ENCODE measurements around the gene FOXI1.

FOXI1 gene

DNA sequence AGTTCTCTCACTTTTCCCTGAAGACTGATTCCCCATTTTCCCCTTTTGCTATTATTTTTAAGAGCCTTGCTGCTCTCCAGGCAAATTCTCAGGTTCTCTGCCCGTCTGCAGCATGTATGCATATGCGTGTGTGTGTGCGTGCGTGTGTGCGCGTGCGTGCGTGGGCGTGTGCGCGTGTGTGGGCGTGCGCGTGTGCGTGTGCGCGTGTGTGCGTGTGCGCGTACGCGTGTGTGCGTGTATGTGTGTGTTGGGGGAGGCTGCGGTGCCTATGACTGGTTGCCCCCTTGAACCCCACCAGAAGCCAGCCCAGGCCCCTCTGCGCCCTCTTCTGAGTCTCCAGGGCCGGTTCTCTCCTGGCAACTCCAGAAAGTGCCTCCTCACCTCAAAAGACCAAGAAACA is 987 bp upstream of the FOXI1 start:
- TF ChIP-seq, protein P1, sequence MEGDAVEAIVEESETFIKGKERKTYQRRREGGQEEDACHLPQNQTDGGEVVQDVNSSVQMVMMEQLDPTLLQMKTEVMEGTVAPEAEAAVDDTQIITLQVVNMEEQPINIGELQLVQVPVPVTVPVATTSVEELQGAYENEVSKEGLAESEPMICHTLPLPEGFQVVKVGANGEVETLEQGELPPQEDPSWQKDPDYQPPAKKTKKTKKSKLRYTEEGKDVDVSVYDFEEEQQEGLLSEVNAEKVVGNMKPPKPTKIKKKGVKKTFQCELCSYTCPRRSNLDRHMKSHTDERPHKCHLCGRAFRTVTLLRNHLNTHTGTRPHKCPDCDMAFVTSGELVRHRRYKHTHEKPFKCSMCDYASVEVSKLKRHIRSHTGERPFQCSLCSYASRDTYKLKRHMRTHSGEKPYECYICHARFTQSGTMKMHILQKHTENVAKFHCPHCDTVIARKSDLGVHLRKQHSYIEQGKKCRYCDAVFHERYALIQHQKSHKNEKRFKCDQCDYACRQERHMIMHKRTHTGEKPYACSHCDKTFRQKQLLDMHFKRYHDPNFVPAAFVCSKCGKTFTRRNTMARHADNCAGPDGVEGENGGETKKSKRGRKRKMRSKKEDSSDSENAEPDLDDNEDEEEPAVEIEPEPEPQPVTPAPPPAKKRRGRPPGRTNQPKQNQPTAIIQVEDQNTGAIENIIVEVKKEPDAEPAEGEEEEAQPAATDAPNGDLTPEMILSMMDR (IDR thresholded peaks at IDR 0.05; ENCODE audit: low read depth, low read length, missing control alignments), result no peak
- no peak overlapping the region for H3K4me3 ChIP-seq (ENCODE audit: low read depth, low read length)
- no peak for DNase-seq (ENCODE audit: low read depth)

DNA sequence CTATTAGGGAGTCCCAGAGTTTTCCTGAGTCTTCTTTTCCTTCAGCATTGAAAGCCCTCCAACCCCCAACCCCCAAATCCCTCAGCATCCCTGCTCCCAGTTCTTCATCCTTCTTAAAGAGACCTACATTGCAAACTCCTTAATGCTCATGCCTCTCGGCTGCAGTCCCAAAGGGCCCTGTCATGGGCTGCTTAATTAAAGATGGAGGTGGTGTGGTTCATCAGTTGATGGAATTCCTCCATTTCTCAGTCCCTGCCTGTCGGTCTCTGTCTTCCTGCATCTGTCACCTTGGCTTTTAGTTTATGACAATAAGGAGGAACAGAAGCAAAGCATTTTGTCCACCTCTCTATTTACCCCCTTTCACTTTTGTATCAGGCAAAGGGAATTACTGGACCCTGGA is 2.0 kb downstream of the FOXI1 start:
- DNase-seq (ENCODE audit: low read depth), result no peak
- TF ChIP-seq, protein P1 (IDR thresholded peaks at IDR 0.05; ENCODE audit: low read depth, low read length, missing control alignments), result no peak
- H3K4me3 ChIP-seq (ENCODE audit: low read depth, low read length), result no peak overlapping the region

DNA sequence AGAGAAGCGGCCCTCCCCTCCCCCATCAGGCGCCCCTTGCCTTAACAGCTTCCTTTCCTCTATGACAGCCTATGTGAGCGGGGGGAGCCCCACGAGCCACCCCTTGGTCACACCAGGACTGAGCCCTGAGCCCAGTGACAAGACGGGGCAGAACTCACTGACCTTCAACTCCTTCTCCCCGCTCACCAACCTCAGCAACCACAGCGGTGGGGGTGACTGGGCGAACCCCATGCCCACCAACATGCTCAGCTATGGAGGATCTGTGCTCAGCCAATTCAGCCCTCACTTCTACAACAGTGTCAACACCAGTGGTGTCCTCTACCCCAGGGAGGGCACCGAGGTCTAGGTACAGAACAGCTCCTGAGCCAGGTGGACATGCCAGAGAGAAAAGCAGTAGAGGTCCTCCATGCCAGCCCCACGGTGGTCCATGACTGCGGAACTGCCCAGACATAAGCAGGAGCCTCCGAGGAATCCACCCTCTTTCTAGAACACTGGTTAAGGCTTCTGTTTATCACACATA is 2.6 kb downstream of the FOXI1 start:
- DNase-seq (ENCODE audit: low read depth), result no peak
- no peak overlapping the region for H3K4me3 ChIP-seq (ENCODE audit: low read depth, low read length)
- TF ChIP-seq, protein P1 (IDR thresholded peaks at IDR 0.05; ENCODE audit: low read depth, low read length, missing control alignments), result no peak

DNA sequence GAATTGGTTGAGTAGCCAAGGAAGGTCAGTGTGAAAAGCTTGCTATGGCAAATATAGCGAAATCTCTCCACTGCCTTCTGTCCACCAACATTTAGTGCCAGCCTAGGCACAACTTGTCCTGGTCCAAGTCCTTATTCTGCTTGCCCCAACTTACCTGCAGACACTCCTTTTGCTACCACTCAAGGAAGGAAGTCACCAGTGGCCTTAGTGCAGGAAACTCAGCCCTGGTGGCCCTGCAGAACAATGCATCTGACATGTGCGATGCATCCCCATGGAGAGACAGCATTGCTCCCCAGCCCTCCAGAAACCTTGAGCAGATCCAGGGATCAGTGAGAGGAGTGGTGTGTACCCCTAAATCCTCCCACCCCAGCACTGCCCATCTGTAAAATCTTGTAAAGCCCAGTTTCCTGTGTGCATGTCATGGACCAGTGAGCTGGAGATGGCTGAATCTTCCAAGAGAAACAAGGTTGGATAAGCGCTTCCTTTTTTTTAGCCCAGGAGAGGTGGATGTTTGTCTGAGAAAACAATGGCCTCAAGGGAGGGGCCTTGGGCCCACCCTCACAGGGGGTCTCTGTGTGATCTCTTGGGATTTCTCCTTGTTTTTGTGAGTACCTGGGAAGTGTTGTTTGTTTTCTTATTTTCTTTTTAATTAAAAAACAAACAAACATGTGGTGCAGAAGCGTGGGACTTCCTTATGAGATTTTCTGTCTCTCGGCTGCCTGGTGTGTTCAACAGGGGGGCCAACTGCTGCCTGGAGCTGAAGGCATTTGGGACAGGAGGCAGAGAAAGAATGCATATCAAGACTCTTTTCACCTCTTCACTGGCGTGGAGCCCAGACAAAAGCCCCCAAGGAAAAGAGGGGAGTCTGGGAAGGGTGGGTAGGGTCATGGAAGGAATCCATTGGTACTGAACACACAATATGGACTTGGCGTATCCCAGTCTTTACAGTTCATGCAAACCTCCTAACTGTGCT is 3.6 kb downstream of the FOXI1 start:
- H3K4me3 ChIP-seq (ENCODE audit: low read depth, low read length), result no peak overlapping the region
- TF ChIP-seq, protein P1 (IDR thresholded peaks at IDR 0.05; ENCODE audit: low read depth, low read length, missing control alignments), result no peak
- DNase-seq (ENCODE audit: low read depth), result no peak

DNA sequence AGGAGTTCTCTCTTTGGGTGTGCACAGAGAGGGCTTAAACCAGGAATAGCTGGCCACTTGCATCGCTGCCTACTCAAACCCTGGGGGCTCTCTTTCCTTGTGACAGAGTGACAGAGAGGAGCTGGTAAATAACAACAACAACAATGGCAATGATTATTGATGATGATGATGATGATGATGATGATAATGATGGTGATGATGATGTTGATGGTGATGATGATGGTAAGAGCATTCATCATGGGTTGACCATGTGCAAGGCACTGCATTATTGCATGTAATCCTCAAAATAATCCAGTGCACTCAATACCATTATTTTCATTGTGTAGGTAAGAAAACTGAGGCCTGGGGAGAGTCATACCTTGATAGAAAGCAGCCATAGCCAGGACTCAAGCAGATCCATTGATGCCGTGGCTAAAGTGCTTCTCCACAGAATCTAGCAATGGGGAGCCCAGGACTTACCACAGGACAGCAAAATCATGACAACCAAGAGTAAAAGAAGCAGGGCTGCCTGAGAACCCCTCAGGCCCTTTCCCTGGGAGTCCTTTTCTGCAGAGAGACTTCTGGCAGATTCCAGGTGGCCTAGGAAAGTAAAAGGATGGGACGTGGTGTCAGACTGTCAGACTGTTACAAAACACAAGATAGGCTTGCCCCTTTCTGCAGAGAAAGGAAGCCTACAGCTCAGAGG is 4.8 kb downstream of the FOXI1 start:
- DNase-seq (ENCODE audit: low read depth), result no peak
- H3K4me3 ChIP-seq (ENCODE audit: low read depth, low read length), result no peak overlapping the region
- TF ChIP-seq, protein P1 (IDR thresholded peaks at IDR 0.05; ENCODE audit: low read depth, low read length, missing control alignments), result no peak

DNA sequence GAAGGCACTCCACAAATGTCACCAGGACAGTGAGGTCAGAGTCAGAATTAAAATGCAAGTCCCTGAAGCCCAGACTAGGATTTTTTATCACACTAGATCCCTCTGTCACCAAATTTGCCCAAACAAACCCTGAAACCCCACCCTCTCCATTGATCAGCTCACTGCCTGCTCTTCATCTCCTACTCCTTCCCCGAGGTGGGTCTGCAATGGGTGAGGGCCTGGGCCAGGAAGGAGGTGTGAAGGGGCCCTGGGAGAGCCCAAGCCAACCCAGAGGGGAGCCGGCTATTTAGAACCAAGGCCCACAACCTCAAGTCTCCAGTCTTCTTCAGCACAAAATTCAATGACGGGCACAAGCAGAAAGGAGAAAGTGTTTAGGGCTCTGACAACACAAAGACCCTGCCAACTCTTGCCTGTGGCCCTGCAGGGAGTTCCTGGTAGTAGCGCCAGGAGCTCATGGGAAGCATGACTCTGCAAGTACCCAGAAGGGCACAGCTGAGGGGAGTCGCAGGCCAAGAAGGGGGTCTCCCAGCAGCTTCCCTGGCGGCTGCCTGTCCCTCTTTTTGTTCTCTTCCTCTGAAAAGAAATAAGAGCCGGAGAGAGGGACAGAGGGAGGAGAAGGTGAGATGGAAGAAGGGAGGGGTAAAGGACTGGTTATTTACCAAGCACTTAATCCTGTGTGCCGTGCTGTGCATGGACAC is 5.5 kb downstream of the FOXI1 start:
- H3K4me3 ChIP-seq (ENCODE audit: low read depth, low read length), result no peak overlapping the region
- TF ChIP-seq, protein P1 (IDR thresholded peaks at IDR 0.05; ENCODE audit: low read depth, low read length, missing control alignments), result no peak
- no peak for DNase-seq (ENCODE audit: low read depth)

All from GM12864 (cell line).